HG03354 (cell line): ENCODE results near the gene RHOT2.

ENCODE experiments used
- ATAC-seq: cut with Tn5 transposase; IDR thresholded peaks from one replicate; pipeline ENCODE4 v1.9.1; 2021; ENCODE audit warnings: mild to moderate bottlenecking; ENCODE audit not compliant: unreplicated experiment, poor library complexity, severe bottlenecking

RHOT2 gene

GRCh38 chr16:645852-646678 lies 21.9 kb upstream of the RHOT2 start:
- no peak for ATAC-seq

GRCh38 chr16:646679-647172 lies 21.2 kb upstream of the RHOT2 start:
- no peak for ATAC-seq

- ATAC-seq = no peak
Observed at GRCh38 chr16:647173-647902, 20.6 kb upstream of the RHOT2 start.

GRCh38 chr16:648071-648780 lies 19.7 kb upstream of the RHOT2 start:
- no peak for ATAC-seq

GRCh38 chr16:648781-649589 lies 18.9 kb upstream of the RHOT2 start, which contains the start of gene WDR90:
Gene WDR90, plus strand, starts transcription at chr16:649365. Its CDS starts 52 bp downstream, at chr16:649417.
- peak; percentile 79 for ATAC-seq

GRCh38 chr16:649631-650030 lies 18.3 kb upstream of the RHOT2 start:
- peak; percentile 13 for ATAC-seq

- no peak for ATAC-seq
Observed at GRCh38 chr16:651844-652243, 16.1 kb upstream of the RHOT2 start.

- no peak for ATAC-seq
Observed at GRCh38 chr16:652454-653305, 15.3 kb upstream of the RHOT2 start.

- no peak for ATAC-seq
Observed at GRCh38 chr16:654034-654433, 13.9 kb upstream of the RHOT2 start.

- ATAC-seq = no peak
Observed at GRCh38 chr16:657487-657886, 10.4 kb upstream of the RHOT2 start.

- no peak for ATAC-seq
Observed at GRCh38 chr16:658679-659571, 9.0 kb upstream of the RHOT2 start.

GRCh38 chr16:659618-660017 lies 8.3 kb upstream of the RHOT2 start:
- no peak for ATAC-seq

- ATAC-seq = peak; percentile 2
Observed at GRCh38 chr16:660132-660458, 7.8 kb upstream of the RHOT2 start.

- ATAC-seq = peak; percentile 53
Observed at GRCh38 chr16:660459-661183, 7.3 kb upstream of the RHOT2 start.

- ATAC-seq = peak; percentile 4
Observed at GRCh38 chr16:661184-661821, 6.6 kb upstream of the RHOT2 start.

GRCh38 chr16:662095-662494 lies 5.8 kb upstream of the RHOT2 start:
- no peak for ATAC-seq

GRCh38 chr16:662597-662996 lies 5.3 kb upstream of the RHOT2 start:
- ATAC-seq = no peak
